HepG2 (cell line): ENCODE measurements around the gene RGSL1. TPM values are rescaled to one million over a fixed set of nuclear protein-coding genes. Genes with fewer than 3 reads are reported as not detected.

Source experiments
- GATAD2A ChIP-seq: IDR thresholded peaks from 2 replicates; pipeline ENCODE4 v1.6.1; 2016
- GFI1 ChIP-seq: sonication (generic); formaldehyde crosslinking; IDR thresholded peaks from 2 replicates; pipeline ENCODE4 v1.5.0; 2020; ENCODE audit warnings: missing genetic modification reagents, mild to moderate bottlenecking, borderline replicate concordance
- HNRNPL ChIP-seq: fragments of 200-400 bp; formaldehyde crosslinking; IDR thresholded peaks from 2 replicates; pipeline ENCODE4 v1.6.1; 2017; ENCODE audit warnings: mild to moderate bottlenecking, low read depth, low read length
- MAF1 ChIP-seq: sonication (generic); formaldehyde crosslinking; IDR thresholded peaks from 2 replicates; pipeline ENCODE4 v1.5.0; 2020; ENCODE audit warnings: missing genetic modification reagents, borderline replicate concordance
- MYC ChIP-seq: sonication (generic); formaldehyde crosslinking; IDR thresholded peaks from 2 replicates; pipeline ENCODE4 v1.9.0; 2021; ENCODE audit warnings: missing genetic modification reagents, borderline replicate concordance
- NR2C2 ChIP-seq: sonication (generic); formaldehyde crosslinking; IDR thresholded peaks from 2 replicates; pipeline ENCODE4 v1.4.0; 2020; ENCODE audit warnings: missing genetic modification reagents, mild to moderate bottlenecking, moderate library complexity, borderline replicate concordance
- RAD21 ChIP-seq: fragments of 450-650 bp; formaldehyde crosslinking; IDR thresholded peaks from 2 replicates; pipeline ENCODE4 v1.5.0; 2020; ENCODE audit warnings: mild to moderate bottlenecking
- RARA ChIP-seq: IDR thresholded peaks from 2 replicates; pipeline ENCODE4 v1.6.1; 2016; ENCODE audit warnings: missing genetic modification reagents, missing compliant biosample characterization
- THAP11 ChIP-seq: IDR thresholded peaks from 2 replicates; pipeline ENCODE4 v1.6.1; 2016; ENCODE audit warnings: missing biosample characterization, missing genetic modification reagents
- ZNF468 ChIP-seq: sonication (generic); formaldehyde crosslinking; IDR thresholded peaks from 2 replicates; pipeline ENCODE4 v1.8.0; 2022; ENCODE audit warnings: mild to moderate bottlenecking, moderate library complexity, missing genetic modification reagents
- polyA plus RNA-seq, 8 experiments: library from polyadenylated mRNA; depleted of rRNA in 3 of 8; stranded (reverse) in 7 of 8; unstranded in 1 of 8; fragments of >200 nt; fragmentation: Illumina TruSeq in 4 of 8; extraction: Trizol in 4 of 8; gene quantifications; 2 replicates each; pipeline versions ENCODE4 v1.2.1 to v1.2.3, GENCODE V29; 2011 to 2016; ENCODE audit warnings: low read depth in 4 of 8, missing spikeins in 1 of 8, mixed read lengths in 1 of 8; ENCODE audit not compliant: insufficient read depth in 1 of 8
- total RNA-seq, 5 experiments: library from RNA; depleted of rRNA; stranded (reverse); fragments of >200 nt; fragmentation: Illumina TruSeq; extraction: Trizol; gene quantifications; 2 replicates each; pipeline ENCODE4 v1.2.3, GENCODE V29; 2016; ENCODE audit warnings: low read depth in 1 of 5
- TF ChIP-seq, protein P1 (sequence below): sonication (generic); formaldehyde crosslinking; IDR thresholded peaks from 2 replicates; pipeline ENCODE4 v1.5.0; 2020; ENCODE audit warnings: mild to moderate bottlenecking, missing genetic modification reagents
- TF ChIP-seq, protein P2 (sequence below): sonication (generic); formaldehyde crosslinking; conservative IDR thresholded peaks from 2 replicates; pipeline ENCODE4 v1.4.0; 2020; ENCODE audit warnings: missing genetic modification reagents
- TF ChIP-seq, protein P3 (sequence below): sonication (generic); formaldehyde crosslinking; IDR thresholded peaks from 2 replicates; pipeline ENCODE4 v1.9.0; 2021; ENCODE audit warnings: missing genetic modification reagents, borderline replicate concordance
- TF ChIP-seq, protein P4 (sequence below): sonication (generic); formaldehyde crosslinking; IDR thresholded peaks from 2 replicates; pipeline ENCODE4 v1.5.0; 2020; ENCODE audit warnings: mild to moderate bottlenecking, missing genetic modification reagents, moderate library complexity
- TF ChIP-seq, protein P5 (sequence below): sonication (generic); formaldehyde crosslinking; IDR thresholded peaks from 2 replicates; pipeline ENCODE4 v1.4.0; 2020; ENCODE audit warnings: mild to moderate bottlenecking, missing genetic modification reagents
- TF ChIP-seq, protein P6 (sequence below): IDR thresholded peaks from 2 replicates; pipeline ENCODE4 v1.6.1; 2012; ENCODE audit warnings: inconsistent platforms
- TF ChIP-seq, protein P7 (sequence below): sonication (generic); formaldehyde crosslinking; IDR thresholded peaks from 2 replicates; pipeline ENCODE4 v1.5.0; 2020; ENCODE audit warnings: missing genetic modification reagents, mild to moderate bottlenecking, borderline replicate concordance

The RGSL1 gene
- total and polyA plus RNA-seq, 2 of the 13 experiments (the other 11 are each of a cell fraction or from before 2014, with no cell fraction given), result not detected

DNA sequence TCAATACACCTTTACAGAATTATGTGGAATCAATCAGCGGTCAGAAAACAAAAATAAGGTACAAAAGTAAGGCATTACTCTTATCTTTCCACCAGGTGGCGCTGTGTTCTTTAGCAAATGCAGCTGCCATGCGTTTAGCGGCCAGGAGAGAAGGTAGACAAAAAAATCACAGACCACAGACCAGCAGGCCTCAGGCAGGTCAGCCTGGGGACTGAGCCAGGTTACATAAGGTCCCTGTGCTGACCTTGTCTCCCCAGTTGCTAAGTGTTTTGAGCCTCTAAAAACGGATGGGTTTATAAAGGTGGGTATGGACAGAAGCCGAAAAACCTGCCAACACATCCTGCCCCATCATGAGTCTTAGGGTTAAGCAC is 151.5 kb downstream of the RGSL1 start (continued):
- no peak for TF ChIP-seq GFI1
- TF ChIP-seq, protein P1, sequence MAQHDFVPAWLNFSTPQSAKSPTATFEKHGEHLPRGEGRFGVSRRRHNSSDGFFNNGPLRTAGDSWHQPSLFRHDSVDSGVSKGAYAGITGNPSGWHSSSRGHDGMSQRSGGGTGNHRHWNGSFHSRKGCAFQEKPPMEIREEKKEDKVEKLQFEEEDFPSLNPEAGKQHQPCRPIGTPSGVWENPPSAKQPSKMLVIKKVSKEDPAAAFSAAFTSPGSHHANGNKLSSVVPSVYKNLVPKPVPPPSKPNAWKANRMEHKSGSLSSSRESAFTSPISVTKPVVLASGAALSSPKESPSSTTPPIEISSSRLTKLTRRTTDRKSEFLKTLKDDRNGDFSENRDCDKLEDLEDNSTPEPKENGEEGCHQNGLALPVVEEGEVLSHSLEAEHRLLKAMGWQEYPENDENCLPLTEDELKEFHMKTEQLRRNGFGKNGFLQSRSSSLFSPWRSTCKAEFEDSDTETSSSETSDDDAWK (CRISPR knock-in tag), result no peak
- no peak for TF ChIP-seq NR2C2 (CRISPR knock-in tag)
- TF ChIP-seq, protein P2, sequence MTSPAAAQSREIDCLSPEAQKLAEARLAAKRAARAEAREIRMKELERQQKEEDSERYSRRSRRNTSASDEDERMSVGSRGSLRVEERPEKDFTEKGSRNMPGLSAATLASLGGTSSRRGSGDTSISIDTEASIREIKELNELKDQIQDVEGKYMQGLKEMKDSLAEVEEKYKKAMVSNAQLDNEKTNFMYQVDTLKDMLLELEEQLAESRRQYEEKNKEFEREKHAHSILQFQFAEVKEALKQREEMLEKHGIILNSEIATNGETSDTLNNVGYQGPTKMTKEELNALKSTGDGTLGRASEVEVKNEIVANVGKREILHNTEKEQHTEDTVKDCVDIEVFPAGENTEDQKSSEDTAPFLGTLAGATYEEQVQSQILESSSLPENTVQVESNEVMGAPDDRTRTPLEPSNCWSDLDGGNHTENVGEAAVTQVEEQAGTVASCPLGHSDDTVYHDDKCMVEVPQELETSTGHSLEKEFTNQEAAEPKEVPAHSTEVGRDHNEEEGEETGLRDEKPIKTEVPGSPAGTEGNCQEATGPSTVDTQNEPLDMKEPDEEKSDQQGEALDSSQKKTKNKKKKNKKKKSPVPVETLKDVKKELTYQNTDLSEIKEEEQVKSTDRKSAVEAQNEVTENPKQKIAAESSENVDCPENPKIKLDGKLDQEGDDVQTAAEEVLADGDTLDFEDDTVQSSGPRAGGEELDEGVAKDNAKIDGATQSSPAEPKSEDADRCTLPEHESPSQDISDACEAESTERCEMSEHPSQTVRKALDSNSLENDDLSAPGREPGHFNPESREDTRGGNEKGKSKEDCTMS, result no peak
- TF ChIP-seq MYC, result 0 out of 2 replicates have a peak, but pooled peaks have one; percentile 29
- TF ChIP-seq, protein P3, sequence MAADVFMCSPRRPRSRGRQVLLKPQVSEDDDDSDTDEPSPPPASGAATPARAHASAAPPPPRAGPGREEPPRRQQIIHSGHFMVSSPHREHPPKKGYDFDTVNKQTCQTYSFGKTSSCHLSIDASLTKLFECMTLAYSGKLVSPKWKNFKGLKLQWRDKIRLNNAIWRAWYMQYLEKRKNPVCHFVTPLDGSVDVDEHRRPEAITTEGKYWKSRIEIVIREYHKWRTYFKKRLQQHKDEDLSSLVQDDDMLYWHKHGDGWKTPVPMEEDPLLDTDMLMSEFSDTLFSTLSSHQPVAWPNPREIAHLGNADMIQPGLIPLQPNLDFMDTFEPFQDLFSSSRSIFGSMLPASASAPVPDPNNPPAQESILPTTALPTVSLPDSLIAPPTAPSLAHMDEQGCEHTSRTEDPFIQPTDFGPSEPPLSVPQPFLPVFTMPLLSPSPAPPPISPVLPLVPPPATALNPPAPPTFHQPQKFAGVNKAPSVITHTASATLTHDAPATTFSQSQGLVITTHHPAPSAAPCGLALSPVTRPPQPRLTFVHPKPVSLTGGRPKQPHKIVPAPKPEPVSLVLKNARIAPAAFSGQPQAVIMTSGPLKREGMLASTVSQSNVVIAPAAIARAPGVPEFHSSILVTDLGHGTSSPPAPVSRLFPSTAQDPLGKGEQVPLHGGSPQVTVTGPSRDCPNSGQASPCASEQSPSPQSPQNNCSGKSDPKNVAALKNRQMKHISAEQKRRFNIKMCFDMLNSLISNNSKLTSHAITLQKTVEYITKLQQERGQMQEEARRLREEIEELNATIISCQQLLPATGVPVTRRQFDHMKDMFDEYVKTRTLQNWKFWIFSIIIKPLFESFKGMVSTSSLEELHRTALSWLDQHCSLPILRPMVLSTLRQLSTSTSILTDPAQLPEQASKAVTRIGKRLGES, result no peak
- TF ChIP-seq, protein P4, sequence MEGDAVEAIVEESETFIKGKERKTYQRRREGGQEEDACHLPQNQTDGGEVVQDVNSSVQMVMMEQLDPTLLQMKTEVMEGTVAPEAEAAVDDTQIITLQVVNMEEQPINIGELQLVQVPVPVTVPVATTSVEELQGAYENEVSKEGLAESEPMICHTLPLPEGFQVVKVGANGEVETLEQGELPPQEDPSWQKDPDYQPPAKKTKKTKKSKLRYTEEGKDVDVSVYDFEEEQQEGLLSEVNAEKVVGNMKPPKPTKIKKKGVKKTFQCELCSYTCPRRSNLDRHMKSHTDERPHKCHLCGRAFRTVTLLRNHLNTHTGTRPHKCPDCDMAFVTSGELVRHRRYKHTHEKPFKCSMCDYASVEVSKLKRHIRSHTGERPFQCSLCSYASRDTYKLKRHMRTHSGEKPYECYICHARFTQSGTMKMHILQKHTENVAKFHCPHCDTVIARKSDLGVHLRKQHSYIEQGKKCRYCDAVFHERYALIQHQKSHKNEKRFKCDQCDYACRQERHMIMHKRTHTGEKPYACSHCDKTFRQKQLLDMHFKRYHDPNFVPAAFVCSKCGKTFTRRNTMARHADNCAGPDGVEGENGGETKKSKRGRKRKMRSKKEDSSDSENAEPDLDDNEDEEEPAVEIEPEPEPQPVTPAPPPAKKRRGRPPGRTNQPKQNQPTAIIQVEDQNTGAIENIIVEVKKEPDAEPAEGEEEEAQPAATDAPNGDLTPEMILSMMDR (CRISPR knock-in tag), result peak; percentile 87
- TF ChIP-seq, protein P5, sequence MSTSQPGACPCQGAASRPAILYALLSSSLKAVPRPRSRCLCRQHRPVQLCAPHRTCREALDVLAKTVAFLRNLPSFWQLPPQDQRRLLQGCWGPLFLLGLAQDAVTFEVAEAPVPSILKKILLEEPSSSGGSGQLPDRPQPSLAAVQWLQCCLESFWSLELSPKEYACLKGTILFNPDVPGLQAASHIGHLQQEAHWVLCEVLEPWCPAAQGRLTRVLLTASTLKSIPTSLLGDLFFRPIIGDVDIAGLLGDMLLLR, result no peak
- TF ChIP-seq, protein P6, sequence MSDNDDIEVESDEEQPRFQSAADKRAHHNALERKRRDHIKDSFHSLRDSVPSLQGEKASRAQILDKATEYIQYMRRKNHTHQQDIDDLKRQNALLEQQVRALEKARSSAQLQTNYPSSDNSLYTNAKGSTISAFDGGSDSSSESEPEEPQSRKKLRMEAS, result 0 out of 2 replicates have a peak, but pooled peaks have one; percentile 28
- TF ChIP-seq RAD21, result peak; percentile 70
- 0 out of 2 replicates have a peak, but pooled peaks have one; percentile 28 for TF ChIP-seq GATAD2A (CRISPR knock-in tag)
- TF ChIP-seq RARA (CRISPR knock-in tag), result peak; percentile 38; the same call in 1 of the 2 replicates
- no peak for TF ChIP-seq HNRNPL
- TF ChIP-seq MAF1, result no peak
- TF ChIP-seq, protein P7, sequence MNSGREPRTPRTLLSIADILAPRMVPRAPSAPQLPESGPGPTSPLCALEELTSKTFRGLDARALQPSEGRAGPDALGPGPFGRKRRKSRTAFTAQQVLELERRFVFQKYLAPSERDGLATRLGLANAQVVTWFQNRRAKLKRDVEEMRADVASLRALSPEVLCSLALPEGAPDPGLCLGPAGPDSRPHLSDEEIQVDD (CRISPR knock-in tag), result no peak
- 0 out of 2 replicates have a peak, but pooled peaks have one; percentile 25 for TF ChIP-seq THAP11 (CRISPR knock-in tag)
- TF ChIP-seq ZNF468, result no peak
